Caki2 (cell line): ENCODE data around the gene RNF130. TPM values are rescaled to one million over a fixed set of nuclear protein-coding genes. Genes with fewer than 3 reads are reported as not detected.
A peak's percentile ranks its signal among the peaks of the same experiment; 100 is the strongest.
"Not testable (repeated sequence)": the region's sequence is repeated elsewhere in the genome, so short reads cannot be mapped to it uniquely, and the experiment has no call there.

ENCODE experiments used
- DNase-seq: peaks from one replicate; pipeline ENCODE4 v3.0.0-alpha.2; 2015; ENCODE audit warnings: low read depth
- in situ Hi-C: cut with HindIII; loops from 2 replicates; pipeline ENCODE4 v1.10.0; 2016; ENCODE audit warnings: low sequenced_read_pairs, low pct_unique_long_range_greater_than_20kb, mixed read lengths
- total RNA-seq: library from RNA; depleted of rRNA; stranded (reverse); fragments of >200 nt; shearing (Covaris generic); gene quantifications from 2 replicates; pipeline ENCODE4 v1.2.3, GENCODE V29; 2014; ENCODE audit warnings: low replicate concordance

RNF130 gene
- total RNA-seq, 1 experiment from 2014 or later = 45.2 TPM

DNA sequence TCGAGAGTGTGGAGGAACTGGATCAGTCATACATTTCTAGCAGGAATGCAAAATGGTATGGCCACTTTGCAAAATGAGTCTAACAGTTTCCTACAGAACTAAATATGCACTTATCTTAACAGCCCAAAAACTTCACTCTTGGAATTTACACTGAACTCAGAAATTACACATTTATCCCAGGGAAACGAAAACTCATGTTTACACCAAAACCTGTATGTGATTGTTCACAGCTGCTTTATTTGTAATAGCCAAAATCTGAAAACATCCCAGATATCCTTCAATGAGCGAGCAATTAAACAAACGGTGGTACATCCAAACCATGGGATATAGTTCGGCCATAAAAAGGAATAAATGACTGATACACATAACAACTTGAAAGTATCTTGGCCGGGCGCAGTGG is 62.0 kb downstream of the RNF130 start:
- no peak for DNase-seq
- in situ Hi-C loops = no loop called here

DNA sequence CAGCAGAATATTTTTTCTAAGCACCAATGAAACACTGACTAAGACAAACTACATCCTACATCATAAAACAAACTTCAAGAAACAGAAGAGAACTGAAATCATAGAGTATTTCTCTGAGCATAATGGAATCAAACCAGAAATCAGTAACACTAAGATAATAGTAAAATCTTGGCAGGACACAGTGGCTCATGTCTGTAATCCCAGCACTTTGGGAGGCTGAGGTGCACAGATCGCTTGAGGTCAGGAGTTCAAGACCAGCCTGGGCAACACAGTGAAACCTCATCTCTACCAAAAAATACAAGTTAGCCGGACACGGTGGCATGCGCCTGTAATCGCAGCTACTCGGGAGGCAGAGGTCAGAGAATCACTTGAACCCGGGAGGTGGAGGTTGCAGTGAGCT is 63.1 kb downstream of the RNF130 start:
- DNase-seq = no peak
- in situ Hi-C loops = no loop called here

DNA sequence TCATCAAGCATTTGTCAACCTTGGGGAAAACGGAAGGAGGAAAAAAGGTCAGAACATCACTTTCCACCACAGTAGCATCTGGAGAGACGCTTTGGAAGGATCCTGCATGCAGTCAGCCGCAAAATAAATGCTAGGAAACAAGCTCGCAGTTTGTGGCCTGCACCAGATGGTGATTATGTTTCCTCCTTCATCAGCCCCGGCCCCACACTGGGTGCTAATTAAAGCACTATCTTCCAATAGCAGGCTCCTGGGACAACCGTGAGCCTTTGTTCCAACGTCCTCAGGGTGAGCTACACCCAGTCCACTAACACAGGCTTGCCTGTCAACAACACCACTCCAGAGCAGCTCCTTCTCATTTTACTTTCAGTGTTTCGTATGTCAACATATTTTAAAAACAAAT is 64.0 kb downstream of the RNF130 start:
- in situ Hi-C loops = no loop called here
- DNase-seq = no peak

DNA sequence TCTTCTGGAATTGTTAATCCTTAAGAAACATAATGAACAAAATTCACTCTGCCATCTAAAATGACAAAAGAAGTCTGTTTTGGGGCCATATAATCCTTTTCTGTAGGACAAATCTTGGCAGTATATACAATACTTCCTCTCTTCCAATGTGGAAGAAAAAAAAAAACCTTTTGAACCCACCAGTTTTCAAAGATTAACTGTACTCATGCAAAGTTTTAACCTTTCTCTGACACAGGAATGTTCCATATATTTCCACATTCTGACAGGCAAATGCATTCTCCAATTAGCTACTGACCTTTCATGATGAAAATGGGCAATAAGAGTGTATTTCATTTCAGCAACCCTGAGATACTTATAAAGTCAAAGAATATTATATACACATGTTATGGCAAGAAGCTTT is 65.4 kb downstream of the RNF130 start:
- in situ Hi-C loops = no loop called here
- no peak for DNase-seq

DNA sequence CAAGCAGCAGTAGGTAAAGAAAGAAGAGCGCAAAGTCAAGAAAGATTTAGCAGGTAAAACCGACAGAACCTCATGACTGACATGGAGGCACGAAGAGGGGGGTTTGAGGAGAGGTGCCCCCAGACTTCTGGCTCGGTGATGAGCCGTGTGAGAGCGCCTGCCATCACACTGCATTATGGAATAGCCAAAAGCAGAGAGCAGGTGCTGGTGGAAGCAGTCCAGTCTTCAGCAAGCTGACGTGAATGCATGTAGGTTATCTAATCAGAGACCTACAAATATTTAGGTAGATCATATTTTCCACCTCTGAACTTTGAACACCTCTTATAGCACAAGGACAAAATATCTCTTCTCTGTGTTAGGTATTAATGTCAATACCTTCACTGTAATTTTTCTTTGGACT is 68.4 kb downstream of the RNF130 start:
- DNase-seq = no peak
- in situ Hi-C loops = no loop called here

DNA sequence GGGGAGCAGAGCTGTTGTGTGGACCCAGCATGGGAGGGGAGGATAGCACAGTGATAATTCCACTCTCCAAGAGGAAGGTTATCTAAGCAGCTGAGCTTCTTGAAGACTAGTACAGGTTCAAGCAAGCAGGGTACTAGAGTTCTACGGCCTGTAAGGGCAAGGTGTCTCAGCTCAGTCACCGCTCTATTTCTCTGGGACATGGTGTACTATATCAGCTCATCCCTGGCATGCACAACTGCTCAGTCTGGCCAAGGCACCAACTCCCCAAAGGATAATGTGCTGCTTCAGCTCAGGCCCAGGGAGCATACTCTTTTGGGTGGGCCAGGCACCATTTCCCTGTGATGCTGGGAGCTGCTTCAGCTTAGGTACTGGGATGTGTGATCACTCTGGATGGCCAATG is 69.8 kb downstream of the RNF130 start:
- no peak for DNase-seq
- in situ Hi-C loops = no loop called here

DNA sequence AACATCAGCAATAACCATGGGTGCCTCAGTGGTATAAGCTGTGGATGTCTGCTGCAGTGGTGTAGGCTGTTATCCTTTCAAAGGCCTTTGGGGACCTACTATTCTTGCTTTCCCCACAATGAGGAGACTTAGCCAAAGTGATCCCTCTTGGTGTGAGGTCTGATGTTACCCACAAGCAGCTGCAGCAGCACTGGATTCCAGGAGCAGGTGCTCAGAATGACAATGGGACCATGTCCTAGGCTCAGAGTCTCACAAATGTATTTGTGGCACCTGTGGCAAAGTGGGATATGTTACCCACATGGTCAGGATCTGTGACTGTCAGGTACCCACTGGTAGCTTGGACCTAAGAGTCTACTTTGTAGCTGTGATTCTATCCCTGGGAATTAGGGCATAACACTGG is 70.4 kb downstream of the RNF130 start:
- in situ Hi-C loops = no loop called here
- no peak for DNase-seq

DNA sequence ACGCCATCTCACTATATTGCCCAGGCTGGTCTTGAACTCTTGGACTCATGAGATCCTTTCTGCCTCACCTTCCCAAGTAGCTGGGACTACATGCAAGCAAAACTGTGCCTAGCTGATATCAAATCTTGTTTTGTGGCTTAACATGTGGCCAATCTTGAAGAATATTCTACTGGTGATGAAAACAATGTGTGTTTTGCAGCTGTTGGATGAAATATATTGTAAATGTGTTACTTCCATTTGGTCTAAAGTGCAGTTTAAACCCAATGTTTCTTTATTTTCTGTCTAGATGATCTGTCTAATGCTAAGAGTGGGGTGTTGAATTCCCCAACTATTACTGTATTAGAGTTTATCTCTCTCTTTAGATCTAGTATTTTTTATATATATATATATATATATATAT is 73.1 kb downstream of the RNF130 start:
- in situ Hi-C loops = no loop called here
- DNase-seq = no peak

DNA sequence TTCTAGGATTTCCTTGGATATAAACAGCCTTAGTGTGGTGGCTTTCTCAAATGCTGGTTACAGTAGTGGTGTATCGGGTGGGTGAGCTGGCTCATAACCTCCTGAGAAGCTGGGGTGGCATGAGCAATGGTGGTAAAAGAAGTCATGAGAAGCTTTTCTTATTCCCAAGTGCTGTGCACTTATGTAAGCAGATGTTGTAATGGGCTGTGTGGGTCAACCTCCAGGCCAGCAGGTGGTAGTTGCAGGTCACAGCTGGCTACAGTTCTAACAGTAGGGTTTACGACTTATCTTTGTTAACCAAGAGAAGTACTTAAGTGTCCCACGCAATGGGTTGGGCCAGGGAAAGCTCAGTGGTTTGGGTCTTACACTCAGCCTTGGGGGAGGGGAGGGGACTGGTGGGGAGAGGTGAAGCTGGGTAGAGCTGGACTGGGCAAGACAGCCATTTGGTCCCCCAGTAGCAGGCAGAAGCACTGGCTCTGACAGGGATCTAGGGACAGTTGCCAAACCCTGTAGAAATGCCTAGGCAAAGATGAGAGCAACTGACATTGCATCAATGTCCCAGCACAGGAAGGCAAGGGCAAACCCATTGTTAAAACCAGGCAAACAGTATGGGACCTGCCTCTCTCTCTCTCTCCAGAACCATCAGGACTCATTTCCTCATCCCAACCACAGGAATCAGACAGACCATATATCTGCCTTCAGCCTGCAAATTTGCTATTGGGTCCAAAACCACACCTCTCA is 76.8 kb downstream of the RNF130 start:
- in situ Hi-C loops = no loop called here
- DNase-seq = no peak

DNA sequence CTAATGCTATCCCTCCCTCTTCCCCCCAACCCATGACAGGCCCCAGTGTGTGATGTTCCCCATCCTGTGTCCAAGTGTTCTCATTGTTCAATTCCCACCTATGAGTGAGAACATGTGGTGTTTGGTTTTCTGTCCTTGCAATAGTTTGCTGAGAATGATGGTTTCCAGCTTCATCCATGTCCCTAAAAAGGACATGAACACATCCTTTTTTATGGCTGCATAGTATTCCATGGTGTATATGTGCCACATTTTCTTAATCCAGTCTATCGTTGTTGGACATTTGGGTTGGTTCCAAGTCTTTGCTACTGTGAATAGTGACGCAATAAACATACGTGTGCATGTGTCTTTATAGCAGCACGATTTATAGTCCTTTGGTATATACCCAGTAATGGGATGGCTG is 78.7 kb downstream of the RNF130 start:
- DNase-seq, in situ Hi-C loops: not testable (repeated sequence)

DNA sequence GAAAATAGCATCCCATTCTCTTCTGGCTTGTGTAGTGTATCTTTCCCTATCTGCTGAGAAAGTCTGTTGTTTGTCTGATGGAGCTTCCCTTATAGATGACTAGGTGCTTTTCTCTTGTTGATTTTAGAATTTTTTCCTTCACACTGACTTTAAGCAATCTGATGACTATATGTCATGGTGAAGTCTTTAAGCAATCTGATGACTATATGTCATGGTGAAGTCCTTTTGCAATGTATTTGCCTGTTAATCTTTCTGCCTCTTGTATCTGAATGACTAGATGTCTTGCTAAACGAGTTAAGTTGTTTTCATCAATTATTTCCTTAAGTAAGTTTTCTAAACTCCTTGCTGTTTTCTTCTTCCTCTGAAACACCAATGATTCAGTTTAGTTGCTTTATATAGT is 80.5 kb downstream of the RNF130 start:
- no peak for DNase-seq
- in situ Hi-C loops = no loop called here

DNA sequence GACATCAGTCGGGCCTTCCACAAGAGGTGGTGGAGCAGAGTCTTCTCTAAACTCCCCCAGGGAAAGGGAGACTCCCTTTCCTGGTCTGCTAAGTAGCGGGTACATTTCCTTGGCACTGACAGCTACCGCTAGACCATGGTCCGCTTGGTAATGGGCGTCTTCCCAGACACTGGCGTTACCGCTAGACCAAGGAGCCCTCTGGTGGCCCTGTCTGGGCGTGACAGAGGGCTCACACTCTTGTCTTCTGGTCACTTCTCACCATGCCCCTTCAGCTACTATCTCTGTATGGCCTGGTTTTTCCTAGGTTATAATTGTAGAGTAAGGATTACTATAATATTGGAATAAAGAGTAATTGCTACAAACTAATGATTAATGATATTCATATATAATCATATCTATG is 81.0 kb downstream of the RNF130 start:
- DNase-seq, in situ Hi-C loops: not testable (repeated sequence)

DNA sequence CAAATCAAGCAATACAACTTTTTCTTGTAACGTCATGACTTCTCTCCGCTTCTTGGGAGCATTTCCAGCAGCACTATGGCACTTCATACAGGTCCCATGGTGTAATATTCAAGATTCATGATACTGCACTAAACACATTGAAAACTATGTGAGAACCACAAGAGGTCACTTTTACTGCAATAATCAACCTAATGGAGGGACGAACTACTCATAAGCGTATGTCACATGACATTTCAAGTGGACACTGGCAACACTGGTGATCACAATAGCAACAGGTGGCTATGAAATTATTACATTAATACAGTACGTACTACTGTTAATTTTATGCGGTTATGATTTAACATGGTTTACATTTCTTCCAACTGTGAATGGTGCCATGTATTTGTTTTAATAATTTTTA is 85.2 kb downstream of the RNF130 start:
- in situ Hi-C loops = no loop called here
- DNase-seq = no peak

DNA sequence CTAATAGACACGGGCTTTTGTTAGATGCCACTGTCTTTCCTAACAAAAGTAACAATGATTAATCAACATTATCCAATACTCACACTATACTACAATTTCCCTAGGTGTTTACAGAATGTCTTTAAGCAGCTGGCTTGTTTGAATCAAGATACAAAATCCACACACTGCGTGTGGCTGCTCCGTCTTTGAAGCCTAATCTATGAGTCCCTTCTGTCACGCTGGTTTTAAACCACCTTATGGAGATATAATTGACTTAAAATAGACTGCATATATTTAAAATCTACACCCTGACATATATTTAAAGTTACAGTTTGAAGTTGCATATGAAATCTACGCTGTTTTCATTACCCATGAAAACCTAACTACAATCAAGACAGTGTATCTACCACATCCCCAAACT is 89.9 kb downstream of the RNF130 start:
- in situ Hi-C loops = no loop called here
- DNase-seq = no peak

DNA sequence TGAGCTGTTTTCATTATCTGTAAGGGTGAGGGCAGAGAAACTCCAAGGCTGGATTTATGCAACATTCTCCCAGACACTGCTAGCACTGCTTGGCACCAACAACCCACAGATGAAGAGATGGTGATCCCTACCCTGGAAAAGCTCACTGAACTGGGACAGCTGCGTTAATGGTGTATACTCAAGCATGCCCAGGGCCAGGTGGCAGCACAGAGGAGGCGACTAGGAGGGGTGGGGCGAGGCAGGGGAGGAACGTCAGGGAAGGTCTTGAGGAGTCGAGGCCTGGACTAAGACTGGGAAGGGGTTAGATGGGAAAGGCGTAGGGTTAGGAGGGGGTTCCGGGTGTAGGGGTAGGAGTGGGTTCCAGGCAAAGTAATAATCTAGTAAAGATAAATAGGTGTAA is 90.8 kb downstream of the RNF130 start:
- no peak for DNase-seq
- in situ Hi-C loops = no loop called here

DNA sequence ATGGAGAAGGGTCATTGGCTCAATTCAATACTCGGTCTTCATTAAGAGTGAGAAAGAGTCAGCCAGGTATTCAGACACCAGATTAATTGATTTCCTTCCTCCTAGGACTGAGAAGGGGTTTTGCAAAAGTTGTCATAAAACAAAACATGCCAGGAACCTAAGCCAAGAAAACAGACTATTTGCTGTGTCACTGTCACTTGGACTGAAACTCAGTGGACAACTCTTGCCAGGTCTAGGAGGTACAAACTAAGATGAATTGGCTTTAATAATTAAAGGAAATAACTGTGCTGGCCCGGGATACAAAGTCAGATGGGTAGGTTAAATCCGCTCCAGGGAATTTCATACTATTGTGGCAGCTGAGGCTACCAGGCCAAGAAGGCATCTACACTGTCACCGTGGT is 92.8 kb downstream of the RNF130 start:
- DNase-seq = no peak
- in situ Hi-C loops = no loop called here

DNA sequence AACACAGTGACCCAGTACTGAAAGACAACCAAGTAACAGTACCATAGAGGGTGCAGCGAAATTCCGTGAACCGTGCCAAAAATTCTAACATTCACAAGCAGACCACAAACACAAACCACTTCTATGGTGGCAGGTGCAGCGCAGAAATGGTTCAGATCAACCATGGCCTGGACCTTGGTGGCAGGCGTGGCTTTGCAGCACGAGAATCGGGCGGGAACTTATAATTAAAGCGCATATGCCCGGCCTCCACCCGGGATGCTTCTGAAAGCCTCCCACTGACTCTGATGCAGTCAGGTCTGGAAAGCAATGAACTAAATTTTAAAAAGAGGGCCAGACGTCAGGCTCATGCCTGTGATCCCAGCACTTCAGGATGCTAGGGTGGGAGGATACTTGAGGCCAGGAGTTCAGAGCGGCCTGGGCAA is 95.8 kb downstream of the RNF130 start:
- DNase-seq = no peak
- in situ Hi-C loops = no loop called here

DNA sequence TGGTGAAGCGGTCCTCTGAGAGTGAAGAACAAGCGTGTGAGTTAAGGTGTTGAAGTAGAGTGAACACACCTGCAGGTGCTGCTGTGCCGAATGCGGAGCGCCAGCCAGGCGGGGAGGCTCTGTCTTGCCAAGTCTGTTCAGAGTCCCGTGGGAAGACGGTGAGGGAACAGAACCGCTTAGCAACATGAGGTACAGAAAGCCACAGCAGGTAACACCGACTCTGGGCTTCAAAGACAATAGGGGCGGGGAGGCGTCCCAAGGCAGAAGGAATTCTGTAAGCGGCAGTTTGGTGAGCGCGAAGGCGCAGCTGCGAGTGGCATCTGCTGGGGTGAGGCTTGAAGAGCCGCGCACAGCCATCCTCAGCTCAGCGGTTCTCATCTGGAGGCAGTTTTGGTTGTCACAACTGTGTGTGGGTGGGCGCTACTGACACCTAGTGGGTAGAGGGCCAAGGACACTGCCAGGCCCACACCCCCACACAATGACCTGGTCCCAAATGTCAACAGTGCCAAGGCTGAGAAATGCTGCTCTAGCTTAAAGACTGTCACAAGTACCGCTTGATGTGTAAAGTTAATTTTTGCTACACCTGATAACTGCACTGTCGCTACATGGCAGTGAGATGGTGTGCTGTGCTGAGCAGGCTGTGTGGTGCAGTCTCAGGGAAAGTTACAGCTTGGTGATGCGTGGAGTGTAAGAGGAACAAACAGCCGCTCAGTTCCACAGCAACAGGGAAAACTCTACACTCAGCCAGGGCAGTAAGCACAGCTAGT is 96.4 kb downstream of the RNF130 start:
- peak; percentile 5 for DNase-seq
- in situ Hi-C loops = no loop called here

DNA sequence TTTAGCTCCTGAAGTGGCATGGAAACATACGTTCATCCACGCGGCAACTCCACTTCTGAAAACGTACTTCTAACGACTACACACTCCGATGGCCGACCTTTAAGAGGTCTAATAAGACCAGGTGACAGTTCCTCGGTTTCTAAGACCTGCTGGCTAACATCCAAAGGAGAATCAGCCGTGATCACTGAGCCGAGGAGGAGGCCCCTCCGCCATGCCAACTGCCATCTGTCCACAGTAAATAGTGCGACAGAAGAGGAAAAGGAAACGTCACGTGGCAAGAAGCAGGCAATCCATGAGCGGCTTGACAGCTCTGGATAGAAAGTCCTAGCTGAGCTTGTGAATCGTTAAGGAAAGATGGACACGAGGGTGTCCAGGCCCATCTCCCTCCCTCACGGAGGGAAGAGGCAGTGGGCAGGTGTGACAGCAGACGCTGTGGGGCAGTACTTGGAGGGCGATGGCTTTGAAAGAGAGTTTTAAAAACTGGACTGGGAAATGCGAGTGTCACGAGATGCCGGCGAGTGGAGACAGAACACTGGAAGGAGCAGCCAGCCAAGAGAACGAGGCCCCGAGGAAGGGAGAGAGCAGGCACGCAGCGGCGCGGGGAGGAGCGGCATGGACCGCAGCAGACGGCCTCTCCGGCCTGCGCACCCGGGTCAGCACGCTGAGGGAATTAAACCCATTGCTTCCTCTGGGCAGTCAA is 97.2 kb downstream of the RNF130 start:
- in situ Hi-C loops = no loop called here
- no peak for DNase-seq
